ENCODE data around the gene RFNG. TPM values are rescaled to one million over a fixed set of nuclear protein-coding genes. Genes with fewer than 3 reads are reported as not detected.
A peak's percentile ranks its signal among the peaks of the same experiment; 100 is the strongest.

The RFNG gene
- total RNA-seq, 6 donors from 2014 or later, result 25.0 to 101 (median 37.5) TPM

DNA sequence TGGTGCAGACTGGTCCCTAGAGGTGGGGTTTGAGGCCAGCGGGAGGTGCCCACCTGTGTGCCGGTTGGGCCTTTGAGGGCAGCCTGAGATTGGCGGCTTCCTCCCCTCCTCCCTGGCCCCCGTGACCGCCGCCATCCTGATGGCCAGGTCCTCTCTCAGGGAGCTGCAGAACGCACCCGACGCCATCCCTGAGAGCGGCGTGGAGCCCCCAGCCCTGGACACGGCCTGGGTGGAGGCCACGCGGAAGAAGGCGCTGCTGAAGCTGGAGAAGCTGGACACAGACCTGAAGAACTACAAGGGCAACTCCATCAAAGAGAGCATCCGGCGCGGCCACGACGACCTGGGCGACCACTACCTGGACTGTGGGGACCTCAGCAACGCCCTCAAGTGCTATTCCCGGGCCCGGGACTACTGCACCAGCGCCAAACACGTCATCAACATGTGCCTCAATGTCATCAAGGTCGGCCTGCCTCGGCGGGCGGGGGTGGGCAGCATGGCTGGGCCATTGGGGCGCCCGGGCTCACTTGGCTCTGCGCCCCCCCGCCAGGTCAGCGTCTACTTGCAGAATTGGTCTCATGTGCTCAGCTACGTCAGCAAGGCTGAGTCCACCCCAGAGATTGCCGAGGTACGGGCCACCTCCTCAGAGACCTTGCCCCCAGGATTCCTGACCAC lies 2.9 kb upstream of the RFNG start:
- H3K9me3 ChIP-seq, result no peaks in the 10 kb centered on the region
- H3K27ac ChIP-seq, result no peak overlapping the region
- 84 to 90% methylated on average over 26 to 32 of the region's 38 CpGs for WGBS, 2 donors
- ATAC-seq (ENCODE audit: low FRiP score in 2 of 2) (no peak), DNase-seq (peak in 1 of 2 donors; percentile 80)
- no peaks in the 10 kb centered on the region for H3K27me3 ChIP-seq
- H3K36me3 ChIP-seq, result peaks cover 11 to 63% (median 58%) of the 10 kb centered on the region in 4 donors
- H3K4me1 ChIP-seq, result peaks cover 20 to 41% (median 26%) of the 10 kb centered on the region in 4 donors
- no peak overlapping the region for H3K4me3 ChIP-seq
- TF ChIP-seq POLR2AphosphoS5 (IDR thresholded peaks at IDR 0.05) (no peak), EP300 (IDR thresholded peaks at IDR 0.05) (no peak), POLR2A (IDR thresholded peaks at IDR 0.05) (no peak)
- TF ChIP-seq, protein P1, sequence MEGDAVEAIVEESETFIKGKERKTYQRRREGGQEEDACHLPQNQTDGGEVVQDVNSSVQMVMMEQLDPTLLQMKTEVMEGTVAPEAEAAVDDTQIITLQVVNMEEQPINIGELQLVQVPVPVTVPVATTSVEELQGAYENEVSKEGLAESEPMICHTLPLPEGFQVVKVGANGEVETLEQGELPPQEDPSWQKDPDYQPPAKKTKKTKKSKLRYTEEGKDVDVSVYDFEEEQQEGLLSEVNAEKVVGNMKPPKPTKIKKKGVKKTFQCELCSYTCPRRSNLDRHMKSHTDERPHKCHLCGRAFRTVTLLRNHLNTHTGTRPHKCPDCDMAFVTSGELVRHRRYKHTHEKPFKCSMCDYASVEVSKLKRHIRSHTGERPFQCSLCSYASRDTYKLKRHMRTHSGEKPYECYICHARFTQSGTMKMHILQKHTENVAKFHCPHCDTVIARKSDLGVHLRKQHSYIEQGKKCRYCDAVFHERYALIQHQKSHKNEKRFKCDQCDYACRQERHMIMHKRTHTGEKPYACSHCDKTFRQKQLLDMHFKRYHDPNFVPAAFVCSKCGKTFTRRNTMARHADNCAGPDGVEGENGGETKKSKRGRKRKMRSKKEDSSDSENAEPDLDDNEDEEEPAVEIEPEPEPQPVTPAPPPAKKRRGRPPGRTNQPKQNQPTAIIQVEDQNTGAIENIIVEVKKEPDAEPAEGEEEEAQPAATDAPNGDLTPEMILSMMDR (IDR thresholded peaks at IDR 0.05), result no peak

DNA sequence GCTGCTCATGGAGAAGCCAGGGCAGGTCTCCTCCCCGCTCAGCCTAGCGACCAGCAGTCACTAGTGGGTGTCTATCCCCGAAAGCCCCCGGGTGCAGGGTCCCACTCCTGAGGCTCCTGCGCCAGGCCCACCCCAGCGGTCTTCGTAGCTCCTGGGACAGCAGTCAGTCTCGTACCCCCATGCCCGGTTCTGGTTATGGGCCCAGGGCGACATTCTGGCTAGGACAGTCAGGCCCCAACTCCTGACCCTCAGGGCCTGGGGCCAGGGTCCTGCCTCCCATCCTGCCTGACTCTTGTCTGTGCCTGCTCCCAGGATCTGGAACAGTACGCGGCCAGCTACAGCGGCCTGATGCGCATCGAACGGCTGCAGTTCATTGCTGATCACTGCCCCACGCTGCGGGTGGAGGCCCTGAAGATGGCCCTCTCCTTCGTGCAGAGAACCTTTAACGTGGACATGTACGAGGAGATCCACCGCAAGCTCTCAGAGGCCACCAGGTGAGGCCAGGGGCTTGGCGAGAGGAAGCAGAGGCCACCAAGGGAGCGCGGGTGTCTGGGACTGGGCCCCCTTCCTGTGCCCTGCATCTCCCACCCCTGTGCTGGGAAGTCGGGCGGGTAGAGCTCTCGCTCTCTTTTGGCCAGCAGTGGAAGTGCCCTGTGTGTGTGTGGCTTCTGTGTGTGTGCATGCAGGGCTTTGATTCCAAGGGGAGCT lies 2.1 kb upstream of the RFNG start:
- ATAC-seq (ENCODE audit: low FRiP score in 2 of 2) (no peak), DNase-seq (no peak)
- H3K4me1 ChIP-seq, result peaks cover 20 to 44% (median 26%) of the 10 kb centered on the region in 4 donors

GRCh38 chr17:82053130-82053529 lies 1.5 kb upstream of the RFNG start:
- no peaks in the 10 kb centered on the region for H3K9me3 ChIP-seq
- H3K4me3 ChIP-seq, result peak overlapping the region in 2 of 4 donors; percentile 87 to 95
- ATAC-seq (ENCODE audit: low FRiP score in 2 of 2), result no peak
- no peak for DNase-seq
- H3K27me3 ChIP-seq, result no peaks in the 10 kb centered on the region
- WGBS, 2 donors, result 88 to 90% methylated on average over 8 to 16 of the region's 19 CpGs
- TF ChIP-seq POLR2A (IDR thresholded peaks at IDR 0.05) (no peak), POLR2AphosphoS5 (IDR thresholded peaks at IDR 0.05) (no peak), EP300 (IDR thresholded peaks at IDR 0.05) (no peak)
- TF ChIP-seq, protein P1 (IDR thresholded peaks at IDR 0.05), result no peak
- H3K36me3 ChIP-seq, result peaks cover 11 to 60% (median 52%) of the 10 kb centered on the region in 4 donors
- H3K4me1 ChIP-seq, result peaks cover 20 to 44% (median 26%) of the 10 kb centered on the region in 4 donors
- H3K27ac ChIP-seq, result no peak overlapping the region

More for the DNA sequence above, 2.1 kb upstream of the RFNG start:
- Histone ChIP-seq H3K4me3 (no peak overlapping the region), H3K9me3 (no peaks in the 10 kb centered on the region), H3K27me3 (no peaks in the 10 kb centered on the region), H3K36me3 (peaks cover 11 to 60% (median 55%) of the 10 kb centered on the region in 4 donors), H3K27ac (no peak overlapping the region)
- TF ChIP-seq POLR2A (IDR thresholded peaks at IDR 0.05), result no peak
- TF ChIP-seq EP300 (IDR thresholded peaks at IDR 0.05), result no peak
- TF ChIP-seq, protein P1 (IDR thresholded peaks at IDR 0.05), result no peak
- no peak for TF ChIP-seq POLR2AphosphoS5 (IDR thresholded peaks at IDR 0.05)
- 94 to 99% methylated on average over 17 to 28 of the region's 28 CpGs for WGBS, 2 donors

GRCh38 chr17:82052638-82053059 lies 1.0 kb upstream of the RFNG start:
- TF ChIP-seq POLR2A (IDR thresholded peaks at IDR 0.05) (no peak), POLR2AphosphoS5 (IDR thresholded peaks at IDR 0.05) (no peak), EP300 (IDR thresholded peaks at IDR 0.05) (no peak)
- TF ChIP-seq, protein P1 (IDR thresholded peaks at IDR 0.05), result no peak
- Histone ChIP-seq H3K4me3 (peak overlapping the region; percentile 33 to 99 (median 91)), H3K27me3 (no peaks in the 10 kb centered on the region), H3K9me3 (no peaks in the 10 kb centered on the region), H3K36me3 (peaks cover 11 to 60% (median 50%) of the 10 kb centered on the region in 4 donors), H3K4me1 (peaks cover 20 to 44% (median 26%) of the 10 kb centered on the region in 4 donors), H3K27ac (peak overlapping the region in 2 of 4 donors; percentile 35 to 81)
- ATAC-seq (ENCODE audit: low FRiP score in 2 of 2) (no peak), DNase-seq (no peak)
- 36 to 66% methylated on average over 4 to 13 of the region's 19 CpGs for WGBS, 2 donors
